ELR (cell line): Measurements from ENCODE around the gene ADCY10.
A peak's percentile ranks its signal among the peaks of the same experiment; 100 is the strongest.

Experiments
- DNase-seq: peaks from one replicate; pipeline ENCODE4 v3.0.0-alpha.2; 2015; ENCODE audit warnings: low read depth

Gene ADCY10

DNA sequence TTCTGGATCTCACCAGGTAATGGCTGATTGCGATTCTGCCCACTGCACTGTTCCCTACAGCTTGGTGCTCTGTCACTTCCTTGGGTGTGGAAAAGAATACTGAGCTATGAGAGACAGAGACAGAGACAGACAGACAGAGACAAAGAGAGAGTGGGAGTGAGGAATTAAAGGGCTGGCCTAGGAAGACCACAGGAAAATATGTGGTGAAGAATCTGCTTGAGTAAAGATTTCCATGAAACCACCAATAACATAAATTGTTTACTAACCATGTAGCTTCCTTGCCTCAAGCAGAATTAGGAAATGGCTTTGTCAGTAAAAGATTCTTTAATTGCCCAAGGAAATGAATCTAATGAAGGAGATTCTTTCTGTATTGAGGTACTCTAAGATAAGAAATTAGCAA lies 137.8 kb downstream of the ADCY10 start:
- DNase-seq: peak; percentile 67

DNA sequence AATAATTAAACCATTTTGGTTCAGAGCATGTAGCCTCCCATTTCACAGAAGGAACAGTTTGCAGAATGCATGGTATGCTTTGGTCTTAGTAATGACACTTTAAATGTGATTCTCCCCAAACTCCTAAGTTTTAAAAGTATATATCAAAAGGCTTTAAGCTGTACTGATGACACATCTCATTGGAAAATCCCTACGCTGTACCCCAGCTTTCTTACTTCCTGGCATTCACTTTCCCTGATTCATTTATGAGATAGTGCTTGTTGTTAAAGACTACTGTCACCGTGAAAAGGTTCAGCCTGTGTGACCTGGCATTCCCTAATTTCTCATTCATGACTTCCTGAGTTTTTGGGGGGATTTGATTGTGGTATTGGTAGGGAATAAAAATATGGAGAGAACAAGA lies 138.8 kb downstream of the ADCY10 start:
- peak; percentile 88 for DNase-seq

DNA sequence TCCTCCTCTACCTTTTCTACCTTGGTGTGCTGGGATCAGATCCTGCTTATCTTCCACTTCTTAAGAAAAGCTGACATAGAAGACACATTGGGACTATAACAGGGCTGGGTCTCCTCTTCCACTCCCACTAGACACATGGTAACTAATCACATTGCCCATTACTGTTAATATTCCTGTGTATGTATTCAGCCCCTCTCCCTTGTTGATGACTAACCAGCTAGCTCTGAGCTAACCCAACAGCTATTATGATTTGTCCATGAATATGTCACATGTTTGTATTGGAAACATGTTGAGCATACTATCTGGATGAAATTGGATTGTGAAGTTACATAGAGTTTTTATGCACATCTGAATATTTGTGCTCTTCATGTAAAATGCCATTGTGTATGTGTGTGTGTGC lies 139.2 kb downstream of the ADCY10 start:
- peak; percentile 82 for DNase-seq

DNA sequence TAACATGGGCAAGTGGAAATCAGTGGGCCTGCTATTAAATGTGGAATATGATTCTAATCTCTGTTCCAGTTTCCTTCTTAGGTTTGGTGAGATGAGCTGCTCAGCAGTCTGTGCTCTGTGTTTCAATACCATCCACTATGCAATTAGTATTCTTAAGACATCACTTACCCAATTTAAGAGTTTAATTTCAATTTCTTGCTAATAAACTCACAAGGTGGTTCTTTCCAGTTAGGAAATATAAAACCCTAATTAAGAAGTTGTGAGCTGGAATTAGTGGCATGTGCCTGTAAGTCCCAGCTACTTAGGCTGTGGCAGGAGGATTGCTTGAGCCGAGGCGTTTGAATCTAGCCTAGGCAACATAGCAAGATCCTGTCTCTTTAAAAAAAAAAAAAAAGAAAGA lies 140.4 kb downstream of the ADCY10 start:
- DNase-seq: no peak

DNA sequence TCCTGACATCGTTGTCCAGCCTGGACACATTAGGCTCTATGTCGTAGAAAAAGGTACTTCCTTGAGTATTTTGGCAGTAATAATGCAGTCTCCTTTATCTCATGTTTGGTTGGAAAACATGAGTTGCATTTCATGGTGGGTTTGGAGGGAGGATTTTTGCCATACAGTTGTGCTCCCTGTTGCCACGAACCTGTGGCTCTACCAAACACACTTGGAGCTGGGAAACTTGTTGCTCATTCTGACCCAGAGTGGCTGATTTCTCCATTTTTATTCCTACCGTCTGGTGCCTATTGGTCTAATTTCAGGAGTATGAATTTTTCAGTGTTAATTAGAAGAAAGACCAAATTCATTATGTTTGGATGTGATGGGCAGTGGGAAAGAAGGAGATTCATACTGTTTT lies 141.5 kb downstream of the ADCY10 start:
- no peak for DNase-seq

DNA sequence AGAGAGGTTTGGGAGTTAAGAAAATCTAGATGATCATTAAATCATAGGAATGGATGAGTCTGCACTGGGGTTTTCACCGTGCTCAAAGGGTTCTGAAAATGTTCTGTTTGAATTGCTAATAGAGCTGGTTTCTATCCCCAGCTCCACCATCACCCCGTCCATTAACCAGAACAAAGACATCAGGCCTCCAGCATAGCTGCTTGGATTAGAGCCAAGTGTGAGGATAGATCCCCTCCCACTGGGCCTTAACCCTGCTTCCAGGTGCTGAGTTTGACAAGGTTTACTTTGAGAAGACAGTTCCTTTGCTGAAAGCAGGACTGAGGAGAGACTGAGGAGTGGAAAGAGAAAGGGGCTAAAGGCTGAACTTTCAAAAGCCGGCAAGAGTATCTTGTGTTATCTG lies 143.8 kb downstream of the ADCY10 start:
- no peak for DNase-seq

DNA sequence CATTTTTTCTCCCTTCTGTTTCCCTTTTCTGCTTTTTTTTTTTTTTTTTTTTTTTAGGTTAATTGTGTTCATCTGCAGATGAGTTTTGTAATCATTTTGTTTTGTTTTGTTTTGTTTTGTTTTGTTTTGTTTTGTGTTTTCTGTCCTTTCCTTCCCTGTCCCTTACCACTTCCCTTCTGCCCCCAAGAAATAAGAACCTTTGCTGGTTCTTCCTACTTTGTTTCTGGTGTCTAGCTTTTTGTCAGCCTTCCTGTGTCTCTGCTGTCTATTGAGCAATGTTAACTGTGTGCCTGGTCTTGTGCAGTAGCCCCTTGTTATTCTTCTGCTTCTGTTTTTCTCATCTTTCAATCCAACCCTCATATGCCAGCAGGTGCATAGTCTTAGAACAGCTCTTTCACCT lies 146.2 kb downstream of the ADCY10 start:
- DNase-seq: no peak

DNA sequence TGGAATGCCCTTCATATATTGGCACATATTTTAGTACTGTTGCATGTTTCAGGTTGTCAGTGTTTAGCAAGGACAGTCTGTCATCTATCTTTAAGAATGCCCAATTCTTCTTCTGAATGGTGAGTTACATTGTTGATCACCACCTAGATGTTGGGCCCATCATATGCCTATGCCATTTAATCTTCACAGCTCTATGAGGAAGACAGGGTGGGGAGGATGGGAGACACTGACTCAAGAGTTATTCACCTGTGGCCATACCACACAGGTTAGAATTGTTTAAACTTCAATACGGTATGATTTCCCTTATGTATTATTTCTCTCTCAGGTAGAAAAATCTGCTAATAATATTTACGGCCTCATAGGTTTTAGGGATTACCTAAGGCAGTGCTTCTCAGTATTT lies 147.4 kb downstream of the ADCY10 start:
- DNase-seq: no peak

DNA sequence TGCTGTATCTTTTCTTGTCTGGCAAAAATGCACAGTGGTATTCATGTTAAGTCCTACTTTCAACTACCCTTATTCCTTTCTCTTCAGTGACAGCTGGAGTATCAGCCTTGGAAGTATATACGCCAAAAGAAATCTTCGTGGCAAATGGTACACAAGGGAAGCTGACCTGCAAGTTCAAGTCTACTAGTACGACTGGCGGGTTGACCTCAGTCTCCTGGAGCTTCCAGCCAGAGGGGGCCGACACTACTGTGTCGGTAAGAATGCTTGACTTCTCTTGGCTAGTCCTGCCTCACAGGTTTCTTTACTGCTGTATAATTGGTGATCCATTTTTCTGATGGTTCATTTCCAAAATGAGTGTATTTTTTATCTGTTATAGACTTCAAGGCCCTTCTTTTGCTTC lies 148.4 kb downstream of the ADCY10 start:
- no peak for DNase-seq

DNA sequence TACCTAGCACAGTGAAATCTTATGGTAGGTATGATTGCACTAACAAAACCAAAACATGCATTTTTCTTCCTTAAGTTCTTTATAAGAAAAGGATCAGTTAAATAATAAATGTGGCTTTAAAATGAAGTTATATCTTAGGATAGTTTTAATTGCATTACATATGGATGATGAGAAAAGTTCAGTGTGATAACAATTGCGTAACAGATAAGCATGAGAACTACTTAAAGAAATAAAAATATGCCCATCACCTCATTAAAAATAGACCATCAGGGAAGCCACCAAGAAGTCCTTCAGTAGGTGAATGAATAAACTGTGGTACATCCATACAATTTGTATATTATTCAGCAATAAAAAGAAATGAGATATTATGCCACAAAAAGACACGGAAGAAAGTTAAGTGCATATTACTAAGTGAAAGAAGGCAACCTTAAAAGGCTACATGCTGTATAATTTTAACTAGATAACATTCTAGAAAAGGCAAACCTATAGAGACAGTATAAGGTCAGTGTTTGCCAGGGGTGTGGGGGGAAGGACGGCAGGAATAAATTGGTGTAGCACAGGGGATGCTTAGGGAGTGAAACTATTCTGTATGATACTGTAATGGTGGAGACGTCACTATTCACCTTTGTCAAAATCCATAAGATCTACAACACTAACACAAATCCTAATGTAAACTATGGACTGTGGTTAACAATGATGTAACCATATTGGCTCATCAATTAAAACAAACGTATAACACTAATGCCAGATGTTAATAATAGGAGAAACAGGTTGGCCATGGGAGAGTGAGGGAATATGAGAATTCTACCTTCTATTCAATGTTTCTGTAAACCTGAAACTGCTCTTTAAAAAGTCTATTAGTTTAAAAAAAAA lies 149.2 kb downstream of the ADCY10 start:
- no peak for DNase-seq

DNA sequence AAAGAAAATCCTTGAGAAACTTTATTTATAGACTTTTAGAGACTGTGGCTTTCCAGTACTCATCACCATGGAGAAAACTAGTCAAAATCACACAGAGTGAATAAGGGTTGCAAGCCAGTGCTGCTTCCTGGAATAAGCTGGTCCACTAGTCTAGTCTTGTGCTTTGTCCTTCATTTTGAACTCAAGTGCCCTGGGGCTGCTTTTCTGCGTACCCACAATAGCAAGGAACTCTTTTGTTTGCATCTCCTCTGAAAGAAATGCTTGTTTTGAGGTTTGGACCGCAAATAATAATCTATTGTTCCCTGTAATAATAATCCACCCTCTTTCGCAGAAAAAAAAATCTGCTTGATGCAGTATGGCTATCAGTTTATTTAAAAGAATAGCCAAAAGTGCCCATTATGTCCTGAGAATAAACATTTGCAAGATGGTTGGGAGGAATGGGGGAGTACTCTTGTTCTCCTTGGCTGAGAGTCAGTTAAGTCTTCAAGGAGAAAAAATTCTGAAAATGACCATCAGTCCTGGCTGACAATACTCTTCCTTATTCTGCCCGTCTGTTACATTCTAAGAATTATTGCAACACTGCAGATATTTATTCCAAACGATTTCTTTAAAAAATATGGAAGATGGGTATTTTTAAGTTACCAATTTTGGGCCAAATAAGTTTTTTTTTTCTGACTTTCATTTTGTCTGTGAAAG lies 150.3 kb downstream of the ADCY10 start:
- no peak for DNase-seq

DNA sequence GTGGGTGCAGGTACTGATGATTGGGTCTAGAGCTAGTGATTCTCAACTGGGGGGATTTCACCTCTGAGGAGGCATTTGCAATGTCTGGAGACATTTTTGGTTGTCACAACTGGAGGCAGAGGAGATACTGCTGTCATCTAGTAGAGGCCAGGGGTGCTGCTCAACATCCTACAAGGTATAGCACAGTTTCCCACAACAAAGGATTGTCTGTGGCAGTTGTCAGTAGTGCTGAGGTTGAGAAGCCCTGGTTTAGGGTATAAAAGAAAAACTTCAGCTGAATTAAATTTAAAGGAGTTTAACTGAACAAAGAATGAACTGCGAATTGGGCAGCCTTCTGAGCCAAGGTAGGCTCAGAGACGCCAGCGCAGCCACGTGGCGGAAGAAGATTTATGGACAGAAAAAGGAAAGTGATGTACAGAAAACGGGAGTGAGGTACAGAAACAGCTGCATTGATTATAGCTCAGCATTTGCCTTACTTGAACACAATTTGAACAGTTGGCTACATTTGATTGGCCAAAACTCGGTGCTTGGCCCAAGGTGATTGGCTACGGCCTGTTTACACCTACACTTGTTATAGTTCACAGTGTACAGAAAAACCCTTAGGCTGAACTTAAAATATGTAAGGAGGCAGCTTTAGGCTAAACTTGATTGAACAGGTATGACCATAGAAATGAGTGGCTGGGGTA lies 151.7 kb downstream of the ADCY10 start:
- DNase-seq: no peak

DNA sequence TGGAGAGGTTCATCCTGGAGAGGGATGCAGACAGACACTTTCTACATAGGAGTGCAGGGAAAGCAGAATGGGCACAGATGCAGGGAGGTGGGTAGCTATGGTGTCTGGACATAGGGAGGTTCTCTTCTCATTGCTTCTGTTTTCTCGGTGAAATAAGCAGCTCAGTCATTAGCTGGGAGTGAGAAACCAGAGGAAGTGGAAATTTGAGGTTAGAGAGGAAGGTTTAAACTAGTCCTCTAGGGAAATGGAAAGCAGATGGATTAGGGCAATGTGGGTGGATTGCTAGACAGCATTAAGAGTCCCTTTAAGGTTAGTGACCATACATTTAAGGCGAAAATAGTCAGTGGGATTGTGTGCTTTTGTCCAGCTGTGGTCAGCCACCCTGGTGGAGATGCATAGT lies 152.5 kb downstream of the ADCY10 start:
- no peak for DNase-seq
